HG03159 (cell line): ENCODE measurements around the gene GDNF.
"Not testable (repeated sequence)": the region's sequence is repeated elsewhere in the genome, so short reads cannot be mapped to it uniquely, and the experiment has no call there.

Experiments
- ATAC-seq: cut with Tn5 transposase; IDR thresholded peaks from one replicate; pipeline ENCODE4 v1.9.1; 2021; ENCODE audit warnings: mild to moderate bottlenecking, moderate library complexity; ENCODE audit not compliant: unreplicated experiment

Gene GDNF

DNA sequence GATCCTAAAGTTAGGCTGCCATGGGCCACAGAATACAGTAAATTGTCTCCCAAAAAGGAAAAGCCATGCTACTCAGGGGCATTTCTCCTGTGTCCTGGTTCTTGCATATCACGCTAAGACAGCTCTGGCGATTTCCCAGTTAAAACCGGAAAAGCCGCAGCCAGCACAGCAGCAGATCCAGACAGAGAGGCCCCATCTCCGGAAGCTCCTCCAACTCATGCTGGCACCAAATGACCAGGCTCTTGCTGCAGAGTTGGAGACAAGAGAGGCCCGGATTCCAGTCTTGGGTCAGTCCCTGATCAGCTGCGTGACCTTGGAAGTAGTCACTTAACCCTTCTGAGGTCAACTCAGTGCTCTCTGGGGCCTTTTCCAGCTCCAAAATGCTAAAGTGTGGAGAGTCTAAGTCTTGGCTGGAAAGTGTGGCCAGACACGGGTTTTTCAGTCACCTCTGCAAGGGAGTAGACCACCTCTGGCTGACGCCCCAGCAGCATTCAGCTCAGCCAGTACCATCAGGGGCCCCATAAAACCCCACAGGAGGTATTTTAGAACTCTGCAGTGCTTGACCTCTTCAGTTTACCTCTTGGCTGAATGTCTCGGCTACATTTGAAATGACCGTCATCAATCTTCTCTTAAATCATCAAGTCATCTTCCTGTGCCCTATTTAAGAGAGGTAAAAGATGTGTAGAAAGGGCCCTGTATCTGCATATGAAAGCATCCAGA is 16.2 kb downstream of the GDNF start:
- no peak for ATAC-seq

DNA sequence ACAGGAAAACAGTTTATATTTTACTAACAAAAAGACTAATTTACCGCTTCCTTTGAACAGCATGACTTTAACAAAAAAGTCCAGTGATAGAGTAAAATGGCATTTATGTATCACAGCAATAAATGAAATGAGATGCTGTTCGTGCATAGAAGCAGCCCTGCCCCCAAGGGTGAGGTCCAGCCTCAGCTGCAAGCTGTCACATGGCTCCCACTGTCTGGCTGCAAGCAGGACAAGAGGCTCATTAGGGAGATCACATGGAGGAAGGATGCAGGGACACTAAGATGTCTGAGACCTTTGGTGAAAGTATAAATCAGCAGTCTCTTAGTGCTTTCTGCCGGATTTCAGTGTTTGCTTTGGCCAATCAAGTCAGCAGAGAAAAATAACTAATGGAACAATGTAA is 23.0 kb downstream of the GDNF start:
- ATAC-seq = no peak

DNA sequence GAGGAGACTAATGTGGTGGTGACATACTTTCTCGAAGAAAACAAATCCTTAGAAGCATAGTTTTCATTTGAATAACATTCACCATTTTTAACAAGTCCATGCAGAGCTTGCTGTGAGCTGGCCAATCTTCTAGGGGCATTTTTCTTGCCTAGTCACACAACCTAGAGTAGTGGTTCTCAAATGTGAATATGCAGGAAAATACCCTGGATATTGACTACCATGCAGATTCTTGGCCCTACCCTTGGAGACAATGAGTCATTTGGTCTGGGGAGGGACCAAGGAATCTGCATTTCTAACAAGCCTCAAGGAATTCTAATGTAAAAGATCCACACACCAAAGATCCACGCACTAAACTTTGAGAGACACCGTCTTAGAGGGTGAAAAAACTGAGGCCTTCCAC is 23.5 kb downstream of the GDNF start:
- ATAC-seq = no peak

DNA sequence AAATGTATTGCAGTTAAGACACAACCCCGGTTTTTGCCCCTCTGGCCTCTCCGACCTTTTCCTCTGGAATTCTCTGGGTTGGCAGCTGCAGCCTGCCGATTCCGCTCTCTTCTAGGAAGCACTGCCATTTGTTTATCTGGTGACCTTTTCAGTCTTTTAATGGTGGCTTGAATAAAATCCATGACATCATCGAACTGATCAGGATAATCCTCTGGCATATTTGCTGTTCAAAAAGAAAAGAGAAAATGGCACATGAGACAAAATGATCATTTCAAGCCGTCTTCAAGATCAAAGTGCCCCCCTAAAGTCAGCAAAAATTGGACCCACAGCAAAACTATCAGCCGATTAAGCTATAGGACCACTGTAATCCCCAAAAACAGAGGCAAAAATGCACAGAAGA is 23.9 kb downstream of the GDNF start:
- no peak for ATAC-seq

DNA sequence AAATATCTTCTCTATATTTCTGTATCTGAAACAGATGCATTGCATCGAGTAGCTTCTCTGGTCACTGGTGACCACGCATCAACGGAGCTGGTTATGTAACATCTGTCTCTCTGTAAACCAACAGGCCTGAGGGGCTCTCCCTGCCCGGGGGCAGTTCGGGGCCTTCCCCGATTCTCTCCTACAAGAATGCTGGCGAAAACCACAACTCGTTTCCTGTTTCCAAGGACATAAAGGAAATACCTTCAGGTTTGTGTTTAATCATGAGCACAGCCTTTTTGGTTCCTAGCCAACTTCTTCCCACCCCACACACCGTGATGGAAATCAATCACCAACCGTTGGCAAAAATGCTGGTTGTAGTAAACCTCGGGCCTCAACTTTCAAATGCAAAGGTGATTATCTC is 25.1 kb downstream of the GDNF start:
- no peak for ATAC-seq

DNA sequence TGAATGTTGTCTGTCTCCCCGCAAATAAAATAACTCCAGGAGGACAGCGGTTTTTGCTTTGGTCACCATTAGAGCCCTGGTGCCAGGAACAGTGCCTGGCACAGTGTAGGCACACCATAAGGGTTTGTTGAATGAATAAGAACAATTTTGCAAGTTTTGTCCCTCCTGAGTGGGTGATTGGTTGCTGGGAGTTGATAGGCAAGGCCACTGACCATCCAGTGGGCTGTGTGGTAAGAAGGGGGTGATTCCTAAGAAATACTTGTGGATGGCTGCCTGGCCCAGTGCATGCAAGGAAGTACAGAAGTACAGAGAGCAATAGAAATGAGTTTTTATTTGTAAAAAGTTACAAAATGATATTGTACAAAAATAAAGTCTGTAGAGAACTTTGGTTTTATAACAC is 27.5 kb downstream of the GDNF start:
- ATAC-seq = no peak

DNA sequence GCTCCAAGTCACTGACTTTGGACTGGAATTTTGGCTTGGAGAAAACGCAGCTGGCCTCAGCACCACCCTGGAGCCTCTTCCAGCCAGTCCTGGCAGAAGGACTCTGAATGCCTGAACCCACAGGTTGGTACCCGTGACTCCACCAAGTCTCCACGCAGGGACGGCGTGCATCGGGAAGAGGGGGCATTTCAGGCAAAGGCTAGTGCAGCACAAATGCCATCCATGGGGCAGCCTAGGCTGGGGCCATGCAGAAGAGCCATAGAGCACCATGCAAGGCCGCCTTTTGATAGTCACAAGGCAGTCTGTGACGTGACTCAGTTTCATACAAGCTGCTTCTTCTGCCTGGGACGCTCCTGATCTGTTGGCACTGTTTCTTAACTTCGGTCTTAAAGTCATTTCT is 28.0 kb downstream of the GDNF start:
- no peak for ATAC-seq

DNA sequence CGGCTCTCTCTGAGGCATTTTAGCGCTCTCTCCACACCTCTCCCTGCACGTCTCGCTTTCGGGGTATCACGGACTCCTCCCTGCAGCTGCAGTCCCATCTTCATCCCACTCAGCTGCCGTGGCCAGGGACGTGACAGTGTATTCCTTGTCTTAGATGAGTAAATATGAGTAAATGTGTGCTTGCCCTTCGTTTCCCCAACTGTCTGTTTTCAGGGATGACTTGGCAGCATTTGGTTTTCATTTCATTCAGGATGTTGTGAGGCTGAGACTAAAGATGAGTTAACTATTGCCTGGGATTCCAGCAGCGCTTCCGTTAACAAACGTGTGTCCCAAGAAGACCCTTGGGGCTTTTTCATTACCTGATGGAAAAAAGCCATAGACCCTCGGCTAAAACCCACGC is 29.5 kb downstream of the GDNF start:
- ATAC-seq = no peak

DNA sequence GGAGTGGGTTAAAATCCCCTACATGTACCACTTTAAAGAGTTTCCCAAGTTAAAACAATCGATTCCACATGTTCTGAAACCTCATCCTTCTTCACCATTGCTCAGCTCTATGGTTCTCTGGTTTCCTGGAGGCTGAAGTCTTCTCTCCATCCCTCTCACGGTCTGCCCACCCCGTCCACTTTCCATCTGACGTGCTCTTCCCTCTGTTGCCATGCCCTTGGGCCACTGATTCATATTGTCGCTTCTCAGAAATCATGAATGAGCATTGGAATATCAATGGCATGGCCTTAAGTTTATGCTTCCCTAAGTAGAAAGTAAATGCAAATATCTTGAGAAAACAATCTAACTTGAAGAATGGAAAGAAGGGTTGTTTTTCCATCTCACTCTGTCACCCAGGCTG is 30.9 kb downstream of the GDNF start:
- ATAC-seq = no peak

DNA sequence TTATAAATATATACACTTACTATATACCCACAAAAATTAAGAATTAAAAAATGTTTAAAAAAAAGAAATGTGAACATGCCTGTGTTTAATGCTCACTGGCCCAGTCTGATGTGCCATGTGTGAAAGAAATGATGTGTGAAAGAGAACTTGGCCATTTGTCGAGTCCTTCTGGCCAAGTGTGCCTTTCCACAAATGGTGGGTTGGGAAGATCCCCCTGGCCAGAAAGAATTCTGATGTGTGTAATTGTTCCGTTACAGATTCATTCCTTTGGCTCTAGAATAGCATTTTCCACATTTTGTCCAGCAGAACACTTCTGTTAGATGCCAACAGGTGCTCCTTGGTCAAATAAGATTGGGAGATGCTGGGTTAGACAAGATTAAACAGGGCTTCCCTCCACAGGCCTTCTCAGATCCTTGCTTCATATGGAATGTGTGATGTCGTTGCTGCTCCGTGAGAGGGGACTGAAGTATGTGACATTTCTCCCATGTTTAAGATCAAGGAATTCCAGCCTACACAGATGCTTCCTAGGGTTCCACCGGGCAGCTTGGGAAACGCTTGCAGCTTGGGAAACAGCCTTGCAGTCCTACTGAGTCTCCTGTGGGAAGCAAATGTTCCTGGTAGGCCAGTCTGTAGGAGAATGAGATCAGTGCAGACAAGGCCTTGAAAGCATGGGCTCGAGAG is 32.1 kb downstream of the GDNF start:
- no peak for ATAC-seq

DNA sequence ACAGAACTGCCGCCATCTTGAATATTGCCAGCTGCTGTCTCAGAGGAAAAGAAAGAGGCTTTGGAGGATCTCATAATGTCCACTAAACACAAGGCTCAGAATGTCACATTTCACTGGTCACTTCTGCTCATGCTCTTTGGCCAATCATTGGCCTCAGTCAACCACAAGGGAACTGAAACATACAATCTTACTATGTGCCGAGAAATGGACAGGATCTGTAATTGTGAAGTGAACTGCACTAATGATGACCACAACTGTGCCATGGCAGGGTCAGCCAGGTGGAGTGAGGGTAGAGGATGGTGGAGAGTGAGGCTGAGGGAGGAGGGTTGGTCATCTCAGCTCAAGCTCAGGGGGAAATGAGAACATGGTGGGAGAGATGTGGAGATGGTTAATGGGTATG is 32.8 kb downstream of the GDNF start:
- no peak for ATAC-seq

DNA sequence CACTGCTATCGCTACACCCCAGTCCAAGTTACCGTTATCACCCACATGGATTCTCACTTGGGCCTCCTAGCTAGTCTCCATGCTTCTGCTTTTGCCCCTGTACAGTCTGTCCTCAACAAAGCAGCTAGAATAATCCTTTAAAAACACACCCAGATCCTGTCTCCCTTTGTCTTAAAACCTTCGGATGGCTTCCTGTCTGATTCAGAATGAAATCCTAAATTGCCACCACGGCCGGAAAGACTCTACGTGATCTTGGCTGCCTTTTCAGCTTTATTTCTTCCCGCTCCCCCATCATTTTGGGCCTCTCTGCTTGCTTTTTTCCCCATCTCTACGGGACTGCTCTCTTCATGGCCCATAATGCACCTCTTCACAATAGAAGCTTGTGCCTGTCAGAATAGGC is 33.4 kb downstream of the GDNF start:
- ATAC-seq = no peak

DNA sequence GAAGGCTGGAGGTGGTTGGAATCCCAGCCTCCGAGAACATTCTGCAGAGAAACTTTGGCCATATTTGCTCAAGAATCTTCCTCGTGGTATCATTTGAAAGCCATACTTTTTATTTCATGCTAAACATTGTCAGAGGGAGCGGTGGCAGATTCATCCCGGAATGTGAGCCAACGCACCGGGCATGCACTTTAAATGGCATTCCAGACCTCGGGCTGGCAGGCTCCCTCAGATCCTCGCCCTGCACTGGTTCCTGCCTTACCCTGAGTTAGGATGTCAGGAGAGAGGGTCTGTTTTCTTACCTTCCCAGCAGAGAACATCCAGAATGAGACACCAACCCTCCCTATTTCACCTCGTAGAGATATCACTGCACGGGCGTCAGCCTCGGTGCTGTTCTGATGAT is 33.8 kb downstream of the GDNF start:
- ATAC-seq = no peak

DNA sequence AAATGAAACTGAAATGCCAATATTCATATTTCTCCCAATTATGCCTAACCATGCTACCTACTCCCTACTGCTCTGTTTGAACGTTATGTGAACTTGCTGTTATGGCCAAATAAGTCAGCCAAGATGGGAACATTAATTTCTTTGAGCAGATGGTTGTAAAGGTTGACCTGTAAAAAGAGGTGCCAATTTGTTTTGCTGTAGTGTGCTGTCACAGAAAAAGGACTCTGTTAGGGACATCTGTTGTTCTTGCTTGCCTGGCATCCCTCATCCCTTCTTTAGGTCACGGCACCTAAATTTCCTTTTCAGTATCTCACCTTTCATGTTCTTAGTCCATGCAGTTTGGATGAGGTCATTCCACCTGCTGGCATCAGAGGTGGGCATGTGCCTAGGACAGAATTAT is 35.4 kb downstream of the GDNF start:
- ATAC-seq = no peak

DNA sequence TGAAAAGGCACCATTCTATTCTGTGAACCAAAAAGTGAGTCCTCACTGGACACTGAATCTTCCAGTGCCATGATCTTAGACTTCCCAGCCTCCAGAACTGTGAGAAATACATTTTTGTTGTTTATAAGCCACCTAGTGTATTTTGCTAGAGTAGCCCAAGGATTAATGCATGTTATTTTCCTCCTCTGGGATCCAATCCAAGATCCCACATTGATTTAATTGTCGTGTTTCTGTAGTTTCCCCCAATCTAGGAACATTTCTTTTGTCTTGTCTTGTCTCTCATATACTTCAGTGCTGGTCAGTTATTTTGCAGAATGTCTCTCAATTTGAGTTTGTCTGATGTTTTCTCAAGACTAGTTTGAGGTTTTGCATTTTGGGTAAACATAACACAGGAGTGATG is 36.4 kb downstream of the GDNF start:
- ATAC-seq = no peak

DNA sequence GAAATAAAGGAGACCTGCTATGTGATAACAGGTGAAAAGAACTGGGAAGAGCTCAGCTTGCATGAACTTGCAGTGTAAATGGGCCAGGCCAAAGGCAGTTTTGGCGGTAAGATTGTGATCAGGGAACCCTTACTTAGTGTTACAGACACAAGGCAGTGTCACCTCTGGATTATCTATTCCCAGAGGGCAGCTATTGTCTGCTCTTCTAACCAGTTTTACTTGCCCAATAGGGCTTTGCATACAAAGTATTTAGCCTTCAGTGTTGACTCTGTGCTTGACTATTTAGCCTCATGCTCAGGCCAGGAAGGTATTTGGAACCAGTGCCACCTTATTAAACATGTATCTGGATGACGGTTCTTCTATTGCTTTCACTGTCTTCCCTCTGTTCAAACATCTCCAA is 38.3 kb downstream of the GDNF start:
- ATAC-seq = no peak

DNA sequence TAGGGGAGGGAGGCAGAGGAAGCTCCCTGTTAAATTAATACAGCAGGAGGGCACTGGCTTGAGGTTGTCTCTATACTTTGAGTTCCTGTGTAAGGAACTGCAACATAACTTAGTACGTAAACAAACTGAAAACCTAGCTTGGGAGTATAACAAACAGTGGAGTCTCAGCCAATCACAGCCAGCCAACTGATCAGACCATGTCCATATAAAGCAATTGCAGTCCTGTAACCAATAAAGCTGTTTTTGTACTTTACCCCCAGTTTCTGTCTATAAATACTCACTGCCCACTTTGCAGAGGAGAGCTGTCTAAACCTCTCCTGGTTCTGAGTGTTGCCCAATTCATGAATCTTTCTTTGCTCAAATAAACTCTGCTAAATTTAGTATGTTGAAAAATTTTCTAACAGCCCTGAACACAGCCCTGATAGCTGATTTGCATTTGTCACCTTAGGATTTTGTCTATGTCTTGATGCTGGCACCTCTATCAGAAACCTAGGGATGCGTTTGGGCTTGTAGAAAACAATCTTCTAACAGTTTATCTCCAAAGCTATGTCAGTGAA is 39.9 kb downstream of the GDNF start:
- no peak for ATAC-seq

DNA sequence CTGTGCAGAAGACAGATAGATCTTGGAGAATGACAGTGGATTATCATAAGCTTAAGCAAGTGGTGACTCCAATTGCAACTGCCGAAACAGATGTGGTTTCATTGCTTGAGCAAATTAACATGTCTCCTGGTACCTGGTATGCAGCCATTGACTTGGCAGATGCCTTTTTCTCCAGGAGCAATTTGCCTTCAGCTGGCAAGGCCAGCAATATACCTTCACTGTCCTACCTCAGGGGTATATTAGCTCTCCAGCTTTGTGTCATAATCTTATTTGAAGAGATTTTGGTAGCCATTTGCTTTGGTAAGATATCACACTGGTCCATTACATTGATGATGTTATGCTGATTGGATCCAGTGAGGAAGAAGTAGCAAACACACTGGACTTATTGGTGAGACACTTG is 43.4 kb downstream of the GDNF start:
- ATAC-seq = not testable (repeated sequence)

DNA sequence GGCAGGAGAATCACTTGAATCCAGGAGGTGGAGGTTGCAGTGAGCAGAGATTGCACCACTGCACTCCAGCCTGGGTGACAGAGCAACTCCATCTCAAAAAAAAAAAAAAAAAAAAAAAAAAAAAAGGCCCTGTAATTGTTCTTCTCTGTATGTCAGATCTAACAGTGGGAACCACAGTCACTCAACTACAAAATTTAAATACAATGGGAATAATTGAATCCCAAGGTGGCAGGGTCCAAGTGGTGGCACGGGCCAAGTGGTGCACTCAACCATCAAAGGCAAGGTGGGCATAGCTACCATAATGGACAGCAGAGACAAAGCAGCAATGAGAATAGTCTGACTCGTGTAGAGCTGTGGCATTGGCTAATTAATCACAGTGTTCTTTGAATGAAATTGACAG is 44.5 kb downstream of the GDNF start:
- not testable (repeated sequence) for ATAC-seq

DNA sequence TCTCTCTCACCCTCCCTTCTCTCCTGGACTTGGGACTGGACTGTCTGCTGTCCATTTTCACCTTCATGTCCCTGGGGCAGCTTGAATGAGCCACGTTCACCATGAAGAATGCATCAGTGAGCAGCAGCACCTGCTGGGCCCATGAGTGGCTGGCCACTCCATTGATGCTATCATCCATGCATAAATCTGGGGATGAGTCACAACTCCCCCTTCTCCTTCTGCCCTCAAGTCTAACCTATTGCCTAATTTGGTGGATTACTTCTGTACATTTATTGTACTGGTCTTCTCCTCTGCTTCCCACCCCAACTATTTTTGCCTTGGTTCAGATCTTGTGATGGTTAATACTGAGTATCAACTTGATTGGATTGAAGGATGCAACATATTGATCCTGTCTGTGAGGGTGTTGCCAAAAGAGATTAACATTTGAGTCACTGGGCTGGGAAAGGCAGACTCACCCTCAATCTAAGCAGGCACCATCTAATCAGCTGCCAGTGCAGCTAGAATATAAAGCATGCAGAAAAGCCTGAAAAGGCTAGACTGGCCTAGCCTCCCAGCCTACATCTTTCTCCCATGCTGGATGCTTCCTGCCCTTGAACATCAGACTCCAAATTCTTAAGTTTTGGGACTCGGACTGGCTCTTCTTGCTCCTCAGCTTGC is 46.7 kb downstream of the GDNF start:
- ATAC-seq = no peak

DNA sequence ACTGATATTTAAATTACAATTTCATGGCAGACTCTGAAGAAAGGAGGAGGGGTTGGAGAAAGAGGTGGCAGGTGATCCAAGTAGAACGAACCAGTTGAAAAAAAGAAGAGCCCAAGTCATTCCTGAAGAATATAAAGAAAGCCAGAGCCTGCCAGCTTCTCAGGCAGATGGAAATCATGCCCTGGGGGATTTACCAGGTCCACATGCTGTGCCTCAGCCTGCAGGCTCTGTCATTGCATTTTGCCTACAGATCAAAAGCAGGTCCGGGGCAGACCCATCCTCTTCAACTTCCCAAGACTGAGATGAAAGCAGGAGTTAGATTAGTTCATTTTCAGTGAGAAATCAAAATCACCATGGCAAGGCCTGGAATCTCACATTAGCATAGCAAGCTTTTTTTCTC is 48.5 kb downstream of the GDNF start:
- no peak for ATAC-seq

DNA sequence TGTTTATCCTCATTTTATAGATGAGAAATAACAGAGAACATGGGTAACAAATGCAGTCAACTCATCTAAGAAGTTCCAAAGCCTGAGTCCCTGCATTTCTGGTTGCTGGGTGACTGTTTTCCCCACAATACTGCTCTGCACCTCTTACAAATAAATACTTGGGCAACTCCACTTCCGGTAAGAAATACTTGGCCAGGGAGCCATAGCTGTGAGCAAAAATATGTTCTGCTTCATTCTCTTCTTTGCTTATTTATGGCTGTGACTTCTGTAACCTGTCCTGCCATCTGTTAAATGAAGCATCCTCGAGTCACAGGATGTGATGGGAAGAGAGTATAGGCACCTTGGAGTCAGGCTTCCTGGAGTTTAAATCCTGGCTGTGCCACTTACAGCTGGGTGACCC is 49.9 kb downstream of the GDNF start:
- no peak for ATAC-seq
